GM12878 (cell line): ENCODE results near the gene PRKG1. TPM values are rescaled to one million over a fixed set of nuclear protein-coding genes. Genes with fewer than 3 reads are reported as not detected.

Experiments
- ATAC-seq: fragments of 200-7000 bp; cut with Tn5 transposase; 3 replicates; pipeline ENCODE4 v1.9.1; 2020; ENCODE audit warnings: mild to moderate bottlenecking, moderate library complexity
- BruUV-seq: library from RNA; stranded (reverse); fragments of 400-500 nt; replicated peaks from 2 replicates; lab custom pipeline; 2021; lab: Mats Ljungman, UMichigan
- CTCF ChIA-PET: fragments of 300-600 bp; sonication (Branson Sonifier 250); formaldehyde crosslinking; extraction: SDS; loops from one replicate; lab custom pipeline; 2021; ENCODE audit warnings: inconsistent platforms; lab: Yijun Ruan, JAX
- POLR2A ChIA-PET: fragments of 350-600 bp; formaldehyde crosslinking; extraction: SDS; loops from one replicate; lab custom pipeline; 2021; ENCODE audit warnings: inconsistent platforms; lab: Charles Lee
- RAD21 ChIA-PET: fragments of 300-600 bp; sonication (Branson Sonifier 250); formaldehyde crosslinking; loops from one replicate; lab custom pipeline; 2023; ENCODE audit warnings: antibody characterized with exemption; ENCODE audit not compliant: unreplicated experiment; lab: Charles Lee
- SMC1A ChIA-PET: fragments of 300-600 bp; sonication (Branson Sonifier 250); formaldehyde crosslinking; loops from one replicate; lab custom pipeline; 2023; ENCODE audit not compliant: unreplicated experiment, uncharacterized antibody; lab: Charles Lee
- DNase-seq: peaks from one replicate; pipeline ENCODE4 v3.0.0-alpha.2; 2011; ENCODE audit warnings: low read depth, low spot score
- FAIRE-seq: peaks from 3 replicates; lab custom pipeline; 2011; peaks lifted over from hg19 to GRCh38; lab: Jason Lieb, UNC
- H2AFZ ChIP-seq: 2 replicates; pipeline ENCODE4 v1.6.0; 2011; ENCODE audit warnings: low read depth, low read length, control low read depth; ENCODE audit not compliant: control insufficient read depth
- H3K27ac ChIP-seq: 2 replicates; pipeline ENCODE4 v1.5.1; 2011; ENCODE audit warnings: control low read depth; ENCODE audit not compliant: control insufficient read depth, insufficient read depth
- H3K27me3 ChIP-seq, 2 experiments: replicated peaks in 1 of 2; 2 replicates each; pipeline versions ENCODE4 v1.6.0 to v1.6.1; 2011; ENCODE audit warnings: low read length in 1 of 2; ENCODE audit not compliant: control insufficient read depth in 2 of 2, insufficient read depth in 2 of 2
- H3K36me3 ChIP-seq, 2 experiments: 2 replicates each; pipeline ENCODE4 v1.5.1; 2011; ENCODE audit warnings: low read length in 1 of 2; ENCODE audit not compliant: control insufficient read depth in 2 of 2, insufficient read depth in 2 of 2
- H3K4me1 ChIP-seq: 2 replicates; pipeline ENCODE4 v1.6.1; 2011; ENCODE audit warnings: mild to moderate bottlenecking, low read length, moderate library complexity, mixed read lengths; ENCODE audit not compliant: control insufficient read depth, insufficient read depth
- H3K4me2 ChIP-seq: 2 replicates; pipeline ENCODE4 v1.6.0; 2011; ENCODE audit warnings: control low read depth; ENCODE audit not compliant: control insufficient read depth, insufficient read depth
- H3K4me3 ChIP-seq: fragments of 200-600 bp; sonication (generic); 2 replicates; pipeline ENCODE4 v1.5.1; 2016
- H3K79me2 ChIP-seq: 2 replicates; pipeline ENCODE4 v1.6.0; 2011; ENCODE audit warnings: low read length; ENCODE audit not compliant: control insufficient read depth, insufficient read depth
- H3K9ac ChIP-seq: 2 replicates; pipeline ENCODE4 v1.8.0; 2011; ENCODE audit warnings: low read length, control low read depth, mixed read lengths; ENCODE audit not compliant: control insufficient read depth, insufficient read depth
- H3K9me3 ChIP-seq: replicated peaks from 3 replicates; pipeline ENCODE4 v1.5.1; 2011; ENCODE audit warnings: mild to moderate bottlenecking, low read length; ENCODE audit not compliant: control insufficient read depth, insufficient read depth
- H4K20me1 ChIP-seq: 2 replicates; pipeline ENCODE4 v1.6.0; 2011; ENCODE audit not compliant: control insufficient read depth, insufficient read depth
- BRCA1 ChIP-seq: IDR thresholded peaks from 2 replicates; pipeline ENCODE4 v1.6.1; 2011; ENCODE audit warnings: low read depth, low read length, improper control_type of control experiment
- CBFB ChIP-seq: IDR thresholded peaks from 2 replicates; pipeline ENCODE4 v1.6.1; 2016; ENCODE audit warnings: antibody characterized with exemption, low read depth
- CBX5 ChIP-seq: sonication (generic); IDR thresholded peaks from 2 replicates; pipeline ENCODE4 v1.6.1; 2016; ENCODE audit warnings: low read depth, moderate library complexity, mild to moderate bottlenecking, inconsistent platforms
- HSF1 ChIP-seq: fragments of 150-350 bp; IDR thresholded peaks from 2 replicates; pipeline ENCODE4 v1.6.1; 2014; ENCODE audit warnings: mild to moderate bottlenecking, low read depth, low read length
- RB1 ChIP-seq: fragments of 450-650 bp; formaldehyde crosslinking; IDR thresholded peaks from 2 replicates; pipeline ENCODE4 v1.6.1; 2017; ENCODE audit warnings: mild to moderate bottlenecking, borderline replicate concordance
- RELB ChIP-seq: fragments of 450-650 bp; IDR thresholded peaks from 2 replicates; pipeline ENCODE4 v1.6.1; 2017; ENCODE audit warnings: low read depth, mild to moderate bottlenecking, moderate library complexity
- RUNX3 ChIP-seq: IDR thresholded peaks from 2 replicates; pipeline ENCODE4 v1.6.1; 2012; ENCODE audit warnings: low read length, inconsistent platforms
- SMAD5 ChIP-seq: IDR thresholded peaks from 2 replicates; pipeline ENCODE4 v1.6.1; 2016; ENCODE audit warnings: antibody characterized with exemption, low read depth
- SUPT20H ChIP-seq: IDR thresholded peaks from 2 replicates; pipeline ENCODE4 v1.6.1; 2011; ENCODE audit warnings: low read depth, mild to moderate bottlenecking, low read length, moderate library complexity, borderline replicate concordance; ENCODE audit not compliant: control insufficient read depth
- SUZ12 ChIP-seq: fragments of 200-600 bp; sonication (generic); IDR thresholded peaks from one replicate; pipeline ENCODE4 v1.6.1; 2018; ENCODE audit warnings: antibody characterized with exemption, mild to moderate bottlenecking; ENCODE audit not compliant: unreplicated experiment
- WGBS: methylation state at CpG from one replicate; pipeline ENCODE4 v1.1.6; 2016; ENCODE audit warnings: low lambda C conversion rate; ENCODE audit not compliant: insufficient replicate concordance, insufficient coverage; ENCODE audit errors: missing lambda C conversion rate; 5-methylcytosine and 5-hydroxymethylcytosine counted together
- in situ Hi-C: fragments of 300-500 bp; cut with MboI; formaldehyde crosslinking; loops from 9 replicates; pipeline ENCODE4 v1.14.3; 2018; ENCODE audit warnings: mixed read lengths
- intact Hi-C: fragments of 100-400 bp; cut with micrococcal nuclease; formaldehyde crosslinking; loops from one replicate; pipeline ENCODE4 v1.14.2; 2022; ENCODE audit not compliant: unreplicated experiment
- polyA plus RNA-seq, 11 experiments: library from polyadenylated mRNA; depleted of rRNA in 4 of 11; unstranded in 6 of 11; stranded (reverse) in 5 of 11; fragments of >200 nt; fragmentation: Nextera tagmentation in 4 of 11; fragmentation: Illumina TruSeq in 1 of 11; extraction: Ambion mirVana in 4 of 11; extraction: Trizol in 1 of 11; gene quantifications; 1 replicate in 1 of 11; 2 replicates in 10 of 11; pipeline versions ENCODE4 v1.2.1 to v1.2.3, GENCODE V29; 2011 to 2016; ENCODE audit warnings: inconsistent platforms in 2 of 11, missing spikeins in 2 of 11, low read depth in 1 of 11
- total RNA-seq, 4 experiments: library from RNA; depleted of rRNA in 3 of 4; stranded (reverse); fragments of >200 nt in 3 of 4; fragmentation: Illumina TruSeq in 1 of 4; extraction: Trizol in 1 of 4; gene quantifications; 2 replicates each; pipeline versions ENCODE4 v1.2.1 to v1.2.3, GENCODE V29; 2013 to 2021

PRKG1 gene
- total and polyA plus RNA-seq, 10 of the 15 experiments (the other 5 are each of a cell fraction or from before 2014, with no cell fraction given) = 0.04 to 0.05 TPM; not detected in 8

GRCh38 chr10:51186361-51186760 lies 112.1 kb downstream of the PRKG1 start:
- intact Hi-C loops (no loop called here), in situ Hi-C loops (no loop called here)
- H3K79me2 ChIP-seq = no peaks in the 10 kb centered on the region
- TF ChIP-seq RB1 (no peak), SMAD5 (no peak), CBX5 (no peak), SUZ12 (no peak), RUNX3 (no peak), HSF1 (no peak), BRCA1 (no peak), SUPT20H (no peak), RELB (no peak), CBFB (no peak)
- TF ChIP-seq, all 136 proteins: peak for 0
- BruUV-seq = no TSS peak
- no peak overlapping the region for H3K9ac ChIP-seq
- POLR2A ChIA-PET = no interaction called here
- RAD21 ChIA-PET = no interaction called here
- 4% methylated on average over 2 of the region's 2 CpGs for WGBS
- no peaks in the 10 kb centered on the region for H3K27me3 ChIP-seq
- no peak overlapping the region for H3K27ac ChIP-seq
- SMC1A ChIA-PET = no interaction called here
- no peaks in the 10 kb centered on the region for H4K20me1 ChIP-seq
- no peak for DNase-seq
- H3K4me1 ChIP-seq = no peaks in the 10 kb centered on the region
- H3K4me3 ChIP-seq = no peak overlapping the region
- no peak for FAIRE-seq
- CTCF ChIA-PET = no interaction called here
- no peak for ATAC-seq
- H2AFZ ChIP-seq = no peak overlapping the region
- no peaks in the 10 kb centered on the region for H3K36me3 ChIP-seq
- H3K9me3 ChIP-seq = no peaks in the 10 kb centered on the region
- H3K4me2 ChIP-seq = no peak overlapping the region
